GM13976 (cell line): Measurements from ENCODE around the gene HOXB3.

Experiments
- DNase-seq: peaks from one replicate; pipeline ENCODE4 v3.0.0; 2012; ENCODE audit warnings: low spot score
- CTCF ChIP-seq: IDR thresholded peaks from 2 replicates; pipeline ENCODE4 v1.5.1; 2012; ENCODE audit warnings: borderline replicate concordance, mild to moderate bottlenecking; ENCODE audit not compliant: insufficient read depth; ENCODE audit errors: extremely low read depth, missing control alignments, control extremely low read depth
- in situ Hi-C: fragments of 300-500 bp; cut with MboI; formaldehyde crosslinking; loops from one replicate; pipeline ENCODE4 v1.12.0; 2022; ENCODE audit warnings: low sequenced_read_pairs, mixed read lengths, inconsistent platforms; ENCODE audit not compliant: unreplicated experiment

Gene HOXB3

GRCh38 chr17:48520631-48521079 is 69.4 kb downstream of the HOXB3 start:
- in situ Hi-C loops, result no loop called here
- no peak for DNase-seq
- no peak for TF ChIP-seq CTCF

GRCh38 chr17:48519427-48519826 is 70.6 kb downstream of the HOXB3 start:
- DNase-seq, result no peak
- no peak for TF ChIP-seq CTCF
- in situ Hi-C loops, result no loop called here

DNA sequence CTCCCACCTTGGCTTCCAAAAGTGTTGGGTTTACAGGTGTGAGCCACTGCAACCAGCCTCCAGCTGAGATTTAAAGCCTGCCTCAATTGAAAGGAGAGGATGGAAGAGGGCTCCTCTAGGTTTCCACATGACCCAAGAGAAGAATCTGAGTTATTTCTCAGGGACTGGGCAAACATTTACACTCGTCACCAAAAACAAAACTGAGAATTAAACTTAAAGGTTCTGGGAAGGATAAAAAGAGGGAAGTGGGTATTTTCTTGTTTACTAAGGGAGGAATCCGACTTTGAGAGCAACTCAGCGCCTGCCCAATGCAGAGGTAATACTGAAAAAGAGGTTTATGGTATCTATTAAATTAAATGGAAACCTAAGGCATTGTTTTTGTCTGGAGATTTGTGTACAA is 72.6 kb downstream of the HOXB3 start:
- TF ChIP-seq CTCF, result no peak
- DNase-seq, result no peak
- in situ Hi-C loops, result no loop called here

GRCh38 chr17:48515925-48516900 is 73.8 kb downstream of the HOXB3 start:
- in situ Hi-C loops, result no loop called here
- DNase-seq, result no peak
- no peak for TF ChIP-seq CTCF

DNA sequence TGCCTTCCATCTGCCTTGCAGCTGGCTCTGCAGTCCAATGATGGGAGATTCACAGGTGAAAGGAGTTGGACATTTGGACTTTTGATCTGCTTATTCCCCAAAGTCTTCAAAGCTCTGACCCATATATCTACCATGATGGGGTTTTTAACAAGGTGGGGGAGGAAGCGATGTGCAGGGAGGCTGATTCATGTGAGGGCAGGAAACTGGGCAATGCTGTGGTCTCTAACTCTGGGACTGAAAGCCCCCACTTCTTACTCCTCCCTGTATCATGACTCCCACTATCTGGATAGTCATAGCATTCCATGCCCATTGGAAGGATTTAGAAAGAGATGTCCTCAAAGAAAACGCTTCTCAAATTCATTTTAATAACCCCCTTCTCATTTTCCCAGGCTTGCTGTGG is 75.6 kb downstream of the HOXB3 start:
- DNase-seq, result no peak
- in situ Hi-C loops, result no loop called here
- no peak for TF ChIP-seq CTCF

- in situ Hi-C loops, result no loop called here
- TF ChIP-seq CTCF, result no peak
- DNase-seq, result no peak
These were observed 76.2 kb downstream of the HOXB3 start for GRCh38 chr17:48513666-48514455.
